NT2/D1 (cell line): ENCODE measurements around the gene ARF5.

Experiments
- YY1 ChIP-seq: IDR thresholded peaks from 2 replicates; pipeline ENCODE4 v1.6.1; 2011; ENCODE audit not compliant: insufficient read length, insufficient read depth
- ZNF274 ChIP-seq: IDR thresholded peaks from 2 replicates; pipeline ENCODE4 v1.6.1; 2011; ENCODE audit warnings: mild to moderate bottlenecking, low read depth, low read length

DNA sequence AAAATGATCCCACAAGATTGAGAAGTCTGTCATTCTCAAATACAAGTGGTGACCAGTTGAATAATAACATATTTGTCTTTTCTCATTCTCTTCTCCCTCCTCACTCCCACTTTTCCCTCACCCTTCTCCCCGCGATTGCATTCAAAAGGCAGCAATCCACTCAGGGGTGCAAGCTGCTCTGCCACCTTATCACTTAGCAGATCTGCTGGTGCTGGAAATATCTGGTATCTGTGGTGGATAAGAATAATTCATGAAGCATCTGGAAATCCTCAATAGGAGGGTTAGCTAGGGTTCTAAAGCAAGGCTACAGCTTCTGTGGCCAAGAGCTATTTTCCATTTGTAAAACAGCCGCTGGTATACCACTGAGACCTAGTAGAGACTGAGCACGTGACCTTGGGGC is 46.7 kb upstream of the ARF5 start:
- no peak for TF ChIP-seq ZNF274
- TF ChIP-seq YY1, result no peak
